NCI-H748 treated with DMSO at 0.1 percent for 48 hours (cell line): ENCODE data around the gene UXS1.
"Not testable (repeated sequence)": the region's sequence is repeated elsewhere in the genome, so short reads cannot be mapped to it uniquely, and the experiment has no call there.

Experiments
- DNase-seq: peaks from one replicate; lab custom pipeline; 2025; lab: John Stamatoyannopoulos, UW

UXS1 gene

GRCh38 chr2:106193977-106194778, at the start of gene UXS1:
Gene UXS1, minus strand, starts transcription at chr2:106194301. Its CDS starts 60 bp downstream, at chr2:106194241.
- DNase-seq = peak; percentile 82

- not testable (repeated sequence) for DNase-seq
Observed at GRCh38 chr2:106239491-106239890, 45.4 kb upstream of the UXS1 start.

- not testable (repeated sequence) for DNase-seq
Observed at GRCh38 chr2:106235392-106235791, 41.3 kb upstream of the UXS1 start.

- DNase-seq = no peak
Observed at GRCh38 chr2:106233350-106233706, 39.2 kb upstream of the UXS1 start.

GRCh38 chr2:106232638-106233349, 38.7 kb upstream of the UXS1 start:
- DNase-seq = no peak

- no peak for DNase-seq
Observed at GRCh38 chr2:106223347-106223746, 29.2 kb upstream of the UXS1 start.

- DNase-seq = not testable (repeated sequence)
Observed at GRCh38 chr2:106222057-106222456, 28.0 kb upstream of the UXS1 start.

- DNase-seq = no peak
Observed at GRCh38 chr2:106219813-106220212, 25.7 kb upstream of the UXS1 start.

- not testable (repeated sequence) for DNase-seq
Observed at GRCh38 chr2:106219157-106219556, 25.1 kb upstream of the UXS1 start.

- DNase-seq = no peak
Observed at GRCh38 chr2:106208874-106209273, 14.8 kb upstream of the UXS1 start.

GRCh38 chr2:106208399-106208798, 14.3 kb upstream of the UXS1 start:
- no peak for DNase-seq

GRCh38 chr2:106207246-106207645, 13.1 kb upstream of the UXS1 start:
- no peak for DNase-seq

- DNase-seq = no peak
Observed at GRCh38 chr2:106205488-106205887, 11.4 kb upstream of the UXS1 start.

- not testable (repeated sequence) for DNase-seq
Observed at GRCh38 chr2:106204551-106204950, 10.4 kb upstream of the UXS1 start.

GRCh38 chr2:106201661-106202060, 7.6 kb upstream of the UXS1 start:
- DNase-seq = no peak

GRCh38 chr2:106197878-106198277, 3.8 kb upstream of the UXS1 start:
- no peak for DNase-seq

GRCh38 chr2:106195981-106196380, 1.9 kb upstream of the UXS1 start:
- no peak for DNase-seq

- no peak for DNase-seq
Observed at GRCh38 chr2:106195456-106195855, 1.4 kb upstream of the UXS1 start.

GRCh38 chr2:106193690-106193976, 468 bp downstream of the UXS1 start:
- no peak for DNase-seq

- peak; percentile 39 for DNase-seq
Observed at GRCh38 chr2:106192752-106193689, 1.1 kb downstream of the UXS1 start.

GRCh38 chr2:106191511-106192016, 2.5 kb downstream of the UXS1 start:
- DNase-seq = no peak

GRCh38 chr2:106189764-106190468, 4.2 kb downstream of the UXS1 start:
- DNase-seq = no peak
